Measurements from ENCODE around the gene PRPF19. TPM values are rescaled to one million over a fixed set of nuclear protein-coding genes. Genes with fewer than 3 reads are reported as not detected.

PRPF19 gene
- total RNA-seq, 2 donors from 2014 or later = 22.1 to 27.0 TPM

DNA sequence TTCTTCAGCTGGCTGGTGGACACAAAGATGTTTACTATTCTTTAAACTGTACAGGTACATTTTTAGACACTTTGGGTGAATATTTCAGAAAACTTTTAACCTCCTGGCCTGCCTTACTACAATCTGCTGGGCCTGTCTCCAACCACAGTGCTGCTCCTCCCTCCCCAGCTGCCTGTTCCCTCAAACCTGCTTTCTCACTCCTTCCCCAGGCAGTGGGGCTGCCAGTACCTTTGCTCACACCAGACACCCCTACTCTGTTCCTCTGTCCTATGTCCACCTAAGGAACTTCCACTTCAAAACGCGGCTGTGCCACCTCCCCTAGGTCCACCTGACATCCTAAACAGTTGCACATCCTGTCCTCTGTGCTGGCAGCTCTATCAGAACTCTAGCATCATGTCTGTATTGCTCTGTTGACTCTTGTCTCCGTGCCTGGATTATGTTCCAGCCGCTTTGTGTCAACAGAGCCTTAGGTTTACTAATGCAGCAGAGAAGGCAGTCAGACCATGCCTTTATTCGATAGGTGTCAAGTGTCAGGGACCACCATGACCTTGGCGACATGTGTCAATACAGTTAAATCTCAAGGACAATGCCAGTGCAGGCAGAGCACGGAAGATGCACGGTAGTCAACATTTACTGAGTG is 25.6 kb downstream of the PRPF19 start:
- H3K27me3 ChIP-seq = no peaks in the 10 kb centered on the region
- H3K27ac ChIP-seq = peak overlapping the region in 1 of 4 donors; percentile 6
- H3K4me3 ChIP-seq = no peak overlapping the region
- no peak for ATAC-seq
- DNase-seq = no peak
- no peaks in the 10 kb centered on the region for H3K9me3 ChIP-seq
- 35 to 41% methylated on average over 8 of the region's 8 CpGs for WGBS, 2 donors
- intact Hi-C loops (cut with DNase I) = no loop called here
- peaks cover 18% of the 10 kb centered on the region for H3K4me1 ChIP-seq
- H3K36me3 ChIP-seq (replicated peaks in 1 of 2; ENCODE audit: insufficient read depth in 1 of 2, low read depth in 2 of 2) = no peaks in the 10 kb centered on the region
- TF ChIP-seq POLR2A (IDR thresholded peaks at IDR 0.05) (no peak), CTCF (IDR thresholded peaks at IDR 0.05) (no peak)

GRCh38 chr11:60879971-60880588 is 26.3 kb downstream of the PRPF19 start:
- no peak for TF ChIP-seq CTCF (IDR thresholded peaks at IDR 0.05)
- TF ChIP-seq POLR2A (IDR thresholded peaks at IDR 0.05) = no peak
- Histone ChIP-seq H3K4me1 (peaks cover 18% of the 10 kb centered on the region), H3K27me3 (no peaks in the 10 kb centered on the region), H3K9me3 (no peaks in the 10 kb centered on the region), H3K36me3 (replicated peaks in 1 of 2; ENCODE audit: insufficient read depth in 1 of 2, low read depth in 2 of 2) (no peaks in the 10 kb centered on the region), H3K27ac (no peak overlapping the region), H3K4me3 (no peak overlapping the region)
- intact Hi-C loops (cut with DNase I) = no loop called here
- ATAC-seq = no peak
- DNase-seq = no peak
- WGBS, 2 donors = 54 to 56% methylated on average over 5 of the region's 5 CpGs

DNA sequence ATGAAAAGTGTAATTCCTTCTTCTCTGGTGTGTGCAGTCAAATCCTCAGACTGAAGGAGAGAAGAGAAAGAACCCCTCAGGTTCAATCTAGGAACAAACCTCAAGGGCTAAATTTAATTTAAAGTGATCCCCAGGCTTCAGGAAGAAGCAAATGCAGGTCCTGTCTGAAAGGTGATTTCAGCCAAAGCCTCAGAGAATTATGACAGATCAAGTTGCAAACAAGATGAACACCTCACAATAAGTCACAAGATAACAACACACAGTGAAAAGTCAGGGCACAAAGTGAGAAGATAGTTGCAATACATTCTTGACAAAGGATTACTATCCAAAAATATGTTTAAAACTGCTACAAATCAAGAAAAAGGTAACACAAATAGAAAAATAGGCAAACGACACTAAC is 27.3 kb downstream of the PRPF19 start:
- intact Hi-C loops (cut with DNase I) = no loop called here
- Histone ChIP-seq H3K4me1 (peaks cover 18% of the 10 kb centered on the region), H3K4me3 (no peak overlapping the region), H3K9me3 (no peaks in the 10 kb centered on the region), H3K36me3 (replicated peaks in 1 of 2; ENCODE audit: insufficient read depth in 1 of 2, low read depth in 2 of 2) (no peaks in the 10 kb centered on the region), H3K27ac (no peak overlapping the region), H3K27me3 (no peaks in the 10 kb centered on the region)
- no peak for ATAC-seq
- TF ChIP-seq CTCF (IDR thresholded peaks at IDR 0.05) = no peak
- TF ChIP-seq POLR2A (IDR thresholded peaks at IDR 0.05) = no peak
- 84 to 94% methylated on average over 1 of the region's 1 CpG for WGBS, 2 donors
- DNase-seq = no peak

DNA sequence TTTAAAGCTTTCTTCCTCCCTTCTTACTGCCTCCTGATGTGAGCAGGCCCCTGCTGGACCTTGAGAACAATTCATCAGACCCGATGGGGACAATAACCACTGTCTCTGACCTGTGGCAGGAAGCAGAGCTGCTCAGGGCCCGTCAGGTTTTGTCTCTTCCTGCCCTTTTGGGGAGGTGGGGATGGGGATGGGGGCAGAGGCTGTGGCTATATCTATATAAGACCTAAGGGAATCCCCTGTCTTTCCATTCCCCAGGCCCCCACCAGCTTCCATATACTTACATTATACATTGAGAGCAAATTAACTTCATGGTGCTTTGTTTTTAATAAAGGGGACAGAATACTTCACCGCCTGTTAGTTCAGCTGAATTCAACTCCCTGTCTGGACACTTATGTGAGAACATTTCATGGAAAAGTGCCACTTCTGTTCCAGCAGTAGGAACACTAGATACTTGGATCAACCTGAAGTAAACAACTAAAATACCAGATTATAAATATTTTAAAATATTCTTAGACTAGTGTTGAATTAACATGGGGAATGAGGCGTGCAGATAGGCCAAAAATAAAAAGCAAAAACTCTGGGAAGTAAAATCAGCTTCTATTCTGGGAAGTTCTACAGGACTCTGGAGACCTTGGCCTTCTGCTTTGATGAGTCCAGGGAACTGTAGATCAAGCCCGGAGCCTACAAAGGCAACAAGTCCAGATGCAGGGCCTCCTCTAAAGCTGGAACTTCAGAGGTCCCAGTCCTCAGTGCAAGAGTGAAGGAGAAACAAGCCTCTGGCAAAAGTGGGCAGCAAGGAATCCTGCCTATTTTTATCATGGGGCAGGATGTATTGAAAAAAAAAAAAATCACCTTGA is 27.9 kb downstream of the PRPF19 start:
- peaks cover 18% of the 10 kb centered on the region for H3K4me1 ChIP-seq
- TF ChIP-seq CTCF (IDR thresholded peaks at IDR 0.05) (no peak), POLR2A (IDR thresholded peaks at IDR 0.05) (no peak)
- no peaks in the 10 kb centered on the region for H3K36me3 ChIP-seq (replicated peaks in 1 of 2; ENCODE audit: insufficient read depth in 1 of 2, low read depth in 2 of 2)
- H3K9me3 ChIP-seq = no peaks in the 10 kb centered on the region
- no peaks in the 10 kb centered on the region for H3K27me3 ChIP-seq
- WGBS, 2 donors = 77 to 81% methylated on average over 5 of the region's 5 CpGs
- DNase-seq (no peak), ATAC-seq (no peak)
- no peak overlapping the region for H3K27ac ChIP-seq
- H3K4me3 ChIP-seq = no peak overlapping the region
- intact Hi-C loops (cut with DNase I) = no loop called here
